NCI-H187 (cell line): Measurements from ENCODE around the gene PXDN.

Experiments
- DNase-seq, 2 experiments: peaks; one replicate each; lab custom pipeline; 2025; lab: John Stamatoyannopoulos, UW

PXDN gene

GRCh38 chr2:1754046-1754445 is 9.7 kb upstream of the PXDN start:
- no peak for DNase-seq

- DNase-seq: no peak
Measured at GRCh38 chr2:1752751-1753150, 8.4 kb upstream of the PXDN start.

DNA sequence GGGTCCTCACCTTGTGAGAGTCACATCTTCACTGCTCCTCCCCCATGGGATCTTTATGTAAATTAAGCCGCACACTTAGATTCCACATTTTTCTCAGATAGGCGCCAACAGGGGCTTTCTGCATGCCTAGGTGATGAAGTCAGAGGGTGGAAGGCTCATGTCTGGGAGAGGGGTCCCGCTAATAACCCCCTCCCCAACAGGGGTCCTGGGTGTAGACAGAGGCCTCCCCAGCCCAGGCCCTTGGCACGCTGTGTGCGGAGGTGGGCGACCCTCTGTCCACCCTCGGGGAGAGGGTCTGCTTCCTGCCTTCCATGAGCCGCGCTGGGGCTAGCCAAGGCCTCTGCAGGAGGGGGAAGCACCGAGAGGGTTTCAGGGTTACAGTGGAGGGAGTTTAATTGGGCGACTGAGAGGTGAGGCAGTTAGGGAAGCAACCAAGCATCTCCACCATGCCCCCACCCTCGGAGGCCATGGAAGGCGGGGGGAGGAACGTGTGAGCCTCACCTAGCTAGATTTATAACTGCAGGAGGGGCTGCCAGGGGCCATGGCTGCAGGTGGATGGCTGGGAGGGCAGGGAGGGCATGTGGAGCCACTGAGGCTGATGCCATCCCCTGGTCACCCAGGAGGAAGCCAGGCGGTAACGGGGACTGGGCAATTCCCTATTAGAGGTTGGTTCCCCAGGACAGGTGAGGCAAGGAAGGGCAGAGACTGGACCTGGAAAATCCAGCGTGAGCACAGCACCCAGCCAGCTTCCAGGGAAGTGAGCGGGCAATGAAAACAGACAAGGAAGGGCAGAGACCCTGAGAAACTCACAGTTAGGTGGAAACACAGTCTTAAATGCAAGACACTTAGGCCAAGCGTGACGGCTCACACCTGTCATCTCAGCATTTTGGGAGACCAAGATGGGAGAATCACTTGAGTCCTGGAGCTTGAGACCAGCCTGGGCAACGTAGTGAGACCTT is 7.7 kb upstream of the PXDN start:
- DNase-seq: no peak

DNA sequence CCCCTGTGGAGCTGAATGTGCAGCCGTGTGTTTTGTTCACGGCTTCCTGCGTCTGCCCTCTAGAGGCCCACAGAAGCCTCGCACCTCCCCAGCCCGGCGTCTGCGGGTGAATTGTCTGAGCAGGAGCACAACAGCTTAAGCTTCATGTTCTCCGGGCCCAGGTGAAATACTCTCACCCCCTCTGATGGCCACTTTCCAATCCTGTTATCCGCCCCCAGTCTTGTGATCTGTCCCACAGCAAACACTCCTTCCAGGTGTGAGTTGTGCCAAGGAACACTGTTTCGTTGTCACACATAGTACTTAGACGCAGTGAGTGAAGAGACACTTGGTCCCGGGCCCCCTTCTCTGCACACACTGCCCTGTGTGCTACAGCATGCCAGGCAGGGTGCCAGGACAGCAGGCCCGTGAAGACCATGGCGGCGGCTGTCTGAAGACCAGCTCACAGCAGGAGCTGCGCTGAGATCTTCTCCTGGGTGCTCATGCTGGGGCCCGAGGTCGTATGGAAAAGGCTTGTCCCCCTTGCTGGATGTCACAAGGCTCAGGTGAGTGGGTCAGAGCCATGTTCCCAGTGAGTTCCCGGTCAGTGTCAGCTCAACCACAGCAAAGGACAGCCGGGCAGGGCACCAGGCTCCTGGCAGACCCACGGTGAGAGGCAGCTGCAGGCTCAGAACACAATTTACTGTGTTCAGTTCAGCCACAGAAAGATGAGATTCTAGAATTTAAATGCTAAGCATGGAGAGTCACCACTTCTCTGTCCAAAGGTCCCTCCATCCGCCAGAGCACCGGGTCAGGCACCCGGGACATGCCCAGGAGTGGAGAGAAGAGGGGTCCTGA is 6.8 kb upstream of the PXDN start:
- DNase-seq: peak; percentile 42 to 79

DNA sequence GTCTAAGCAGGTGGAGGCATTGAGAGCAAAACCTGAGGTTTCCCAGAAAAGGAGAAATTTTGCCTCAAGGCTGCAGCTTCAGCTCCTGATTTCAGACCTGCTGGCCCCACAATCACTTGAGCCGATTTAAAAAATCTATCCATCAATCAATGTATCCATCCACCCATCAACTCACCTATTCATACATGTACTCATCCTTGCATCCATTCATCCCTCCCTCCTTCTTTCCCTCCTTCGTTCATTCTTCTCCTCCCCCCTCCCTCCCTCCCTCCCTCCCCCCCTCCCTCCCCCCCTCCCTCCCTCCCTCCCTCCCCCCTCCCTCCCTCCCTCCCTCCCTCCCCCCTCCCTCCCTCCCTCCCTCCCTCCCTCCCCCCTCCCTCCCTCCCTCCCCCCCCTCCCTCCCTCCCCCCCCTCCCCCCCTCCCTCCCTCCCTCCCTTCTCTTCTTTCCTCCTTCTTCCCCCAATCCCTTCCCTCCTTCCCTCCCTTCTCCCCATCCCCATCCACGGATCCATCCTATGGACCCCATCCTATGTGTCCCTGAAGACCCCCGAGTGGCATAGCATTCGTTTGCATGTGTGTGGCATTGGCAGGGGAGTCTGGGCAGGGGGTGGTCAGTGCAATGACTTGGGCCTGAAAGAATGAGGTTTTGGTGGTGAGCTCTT is 6.1 kb upstream of the PXDN start:
- no peak for DNase-seq

- DNase-seq: no peak
Measured at GRCh38 chr2:1749489-1750119, 5.3 kb upstream of the PXDN start.

GRCh38 chr2:1748741-1749488 is 4.6 kb upstream of the PXDN start:
- DNase-seq: no peak

GRCh38 chr2:1748176-1748740 is 3.9 kb upstream of the PXDN start:
- no peak for DNase-seq

GRCh38 chr2:1747065-1747941 is 3.0 kb upstream of the PXDN start:
- no peak for DNase-seq

- no peak for DNase-seq
Measured at GRCh38 chr2:1746174-1747064, 2.1 kb upstream of the PXDN start.

DNA sequence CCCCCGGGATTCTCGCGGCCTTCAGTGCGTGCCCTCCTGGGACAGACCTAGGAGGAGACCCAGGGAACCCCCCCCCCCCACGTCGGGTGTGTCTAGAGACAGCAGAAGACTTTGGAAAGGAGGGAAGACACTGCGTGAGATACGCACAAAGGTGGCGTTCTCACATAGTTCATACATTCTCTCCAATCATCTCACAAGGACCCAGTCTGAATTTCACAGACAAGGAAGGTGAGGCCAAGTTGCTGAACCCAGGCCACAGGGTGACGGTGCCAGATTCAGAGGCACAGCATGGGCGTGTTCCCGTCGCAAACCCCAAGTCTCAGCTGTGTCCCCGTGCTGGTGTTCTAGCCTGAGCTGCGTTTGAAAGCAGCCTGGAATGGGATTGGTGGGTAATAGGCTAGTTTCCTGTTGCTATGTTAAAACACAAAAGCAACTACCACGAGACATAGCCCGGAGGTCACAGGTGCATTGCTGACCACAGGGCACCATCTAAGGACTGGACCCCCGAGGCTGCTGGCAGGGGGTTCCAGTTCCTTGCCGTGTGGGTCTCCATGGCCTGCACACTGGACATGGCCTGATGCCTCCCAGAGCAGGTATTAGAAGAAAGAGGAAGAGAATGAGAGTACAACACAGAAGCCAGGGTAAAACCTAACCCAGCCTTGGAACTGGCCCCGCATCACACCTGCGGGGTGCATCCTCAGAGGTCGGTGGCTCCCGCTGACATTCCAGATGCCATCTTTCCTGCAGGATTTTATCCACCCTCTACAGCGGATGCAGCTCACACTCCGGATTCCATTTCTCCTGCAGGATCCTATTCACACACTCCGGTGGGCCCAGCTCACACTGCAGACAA is 1.1 kb upstream of the PXDN start:
- no peak for DNase-seq

GRCh38 chr2:1744151-1744445 is 217 bp downstream of the PXDN start:
- DNase-seq: no peak

DNA sequence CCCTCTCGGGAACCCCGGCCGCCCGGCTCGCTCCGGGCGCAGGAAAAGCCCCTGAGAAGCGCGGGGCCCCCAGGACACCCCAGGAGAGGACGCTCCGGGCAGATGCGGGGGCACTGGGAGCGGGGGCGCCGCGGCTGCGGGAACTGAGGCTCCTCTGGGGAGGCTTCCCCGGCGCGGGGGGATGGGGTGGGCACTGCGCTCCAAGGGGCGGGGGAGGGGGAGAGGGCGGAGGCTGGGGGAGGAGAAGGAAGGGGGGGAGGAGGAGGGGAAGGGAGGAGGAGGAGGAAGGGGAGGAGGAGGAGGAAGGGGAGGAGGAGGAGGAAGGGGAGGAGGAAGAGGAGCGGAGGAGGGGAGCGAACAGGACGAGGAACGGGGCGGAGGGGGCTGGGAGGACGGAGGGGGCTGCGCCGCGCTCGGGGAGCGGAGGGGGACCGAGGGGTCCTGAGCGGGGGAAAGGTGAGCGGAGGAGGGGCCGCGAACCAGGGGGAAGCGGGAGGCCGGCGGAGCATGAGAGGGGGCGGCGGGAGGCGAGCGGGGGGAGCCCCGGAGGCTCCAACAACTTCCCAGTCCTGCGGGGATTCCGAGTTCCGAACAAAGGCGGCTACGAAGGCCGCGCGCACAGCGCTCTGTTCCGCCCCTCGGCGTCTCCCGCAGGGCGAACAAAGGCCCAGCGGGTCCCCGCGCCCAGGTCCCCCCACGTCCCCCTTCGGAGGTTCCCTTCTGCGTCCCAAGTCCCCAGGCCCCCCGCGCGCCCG is 742 bp downstream of the PXDN start:
- DNase-seq: no peak

- DNase-seq: no peak
Measured at GRCh38 chr2:1742681-1743395, 1.5 kb downstream of the PXDN start.

DNA sequence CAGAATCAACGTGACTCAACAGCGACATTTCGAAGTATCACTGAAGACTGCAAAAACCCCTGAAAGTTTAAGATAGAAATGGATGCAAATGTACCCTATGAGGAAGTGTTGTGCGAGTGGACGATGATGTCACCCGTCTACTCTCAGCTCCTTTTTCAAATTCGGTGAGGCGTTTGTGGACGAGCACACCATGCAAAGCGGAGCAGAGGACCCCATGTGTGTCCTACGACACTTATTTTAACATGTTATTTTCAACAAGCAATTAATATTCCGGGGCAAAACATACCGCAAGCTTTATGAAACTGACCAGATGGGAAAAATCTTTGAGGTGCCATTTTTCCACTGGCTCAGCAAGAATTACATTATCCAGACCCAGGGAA is 2.0 kb downstream of the PXDN start:
- DNase-seq: no peak

DNA sequence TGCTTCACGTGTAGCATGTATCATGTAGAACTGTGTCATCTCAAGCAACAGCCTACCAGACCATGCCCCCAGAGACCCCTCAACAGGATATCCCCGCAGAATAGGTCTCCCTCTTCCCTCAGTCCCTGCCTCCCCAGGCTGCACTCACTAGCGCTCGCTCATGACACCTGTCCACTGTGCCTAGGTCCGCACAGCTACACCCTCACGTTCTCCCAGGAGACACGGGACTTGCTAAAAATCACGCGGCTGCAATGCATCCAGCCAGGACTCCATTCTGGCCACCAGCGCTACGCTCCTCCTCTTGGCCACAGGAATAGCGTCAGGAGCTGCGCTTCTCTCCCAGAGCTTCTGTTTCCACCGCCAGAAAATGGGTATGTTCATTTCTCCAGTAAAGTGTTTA is 2.5 kb downstream of the PXDN start:
- DNase-seq: no peak
